ENCODE results near the gene NF1. TPM values are rescaled to one million over a fixed set of nuclear protein-coding genes. Genes with fewer than 3 reads are reported as not detected.

NF1 gene
- total RNA-seq, 4 donors from 2014 or later, result 66.1 to 107 (median 90.9) TPM

GRCh38 chr17:31269036-31269577 lies 174.3 kb downstream of the NF1 start:
- peaks cover 0 to 29% (median 0%) of the 10 kb centered on the region in 4 donors for H3K4me1 ChIP-seq

GRCh38 chr17:31269578-31269983 lies 174.8 kb downstream of the NF1 start:
- Histone ChIP-seq H3K4me3 (no peak overlapping the region), H3K9me3 (no peaks in the 10 kb centered on the region), H3K27me3 (no peaks in the 10 kb centered on the region), H3K27ac (peak overlapping the region in 2 of 4 donors; percentile 31 to 46), H3K4me1 (peaks cover 0 to 34% (median 0%) of the 10 kb centered on the region in 4 donors), H3K36me3 (peaks cover 0 to 60% (median 0%) of the 10 kb centered on the region in 3 donors)
- 42 to 48% methylated on average over 1 of the region's 1 CpG for WGBS, 2 donors
- no peak for TF ChIP-seq POLR2A (IDR thresholded peaks at IDR 0.05)
- TF ChIP-seq EP300 (IDR thresholded peaks at IDR 0.05), result peak in 1 of 2 donors; percentile 34
- TF ChIP-seq CTCF (IDR thresholded peaks at IDR 0.05), result no peak
- no peak for DNase-seq (ENCODE audit: low spot score in 2 of 2)

More at GRCh38 chr17:31269036-31269577, 174.3 kb downstream of the NF1 start:
- Histone ChIP-seq H3K27me3 (no peaks in the 10 kb centered on the region), H3K36me3 (peaks cover 0 to 60% (median 0%) of the 10 kb centered on the region in 3 donors), H3K9me3 (no peaks in the 10 kb centered on the region), H3K4me3 (no peak overlapping the region), H3K27ac (peak overlapping the region in 1 of 4 donors; percentile 46)
- TF ChIP-seq EP300 (IDR thresholded peaks at IDR 0.05), result no peak
- no peak for TF ChIP-seq CTCF (IDR thresholded peaks at IDR 0.05)
- no peak for TF ChIP-seq POLR2A (IDR thresholded peaks at IDR 0.05)
- 94 to 99% methylated on average over 2 of the region's 2 CpGs for WGBS, 2 donors
- DNase-seq (ENCODE audit: low spot score in 2 of 2), result no peak

- 88 to 94% methylated on average over 1 of the region's 1 CpG for WGBS, 2 donors
- Histone ChIP-seq H3K4me3 (no peak overlapping the region), H3K27ac (no peak overlapping the region), H3K4me1 (peaks cover 0 to 34% (median 0%) of the 10 kb centered on the region in 4 donors), H3K36me3 (peaks cover 0 to 49% (median 0%) of the 10 kb centered on the region in 3 donors), H3K27me3 (no peaks in the 10 kb centered on the region), H3K9me3 (no peaks in the 10 kb centered on the region)
- DNase-seq (ENCODE audit: low spot score in 2 of 2), result no peak
- TF ChIP-seq POLR2A (IDR thresholded peaks at IDR 0.05), result no peak
- TF ChIP-seq EP300 (IDR thresholded peaks at IDR 0.05), result no peak
- no peak for TF ChIP-seq CTCF (IDR thresholded peaks at IDR 0.05)
Measured at GRCh38 chr17:31272236-31272635, 177.5 kb downstream of the NF1 start.

- DNase-seq (ENCODE audit: low spot score in 2 of 2), result no peak
- no peak overlapping the region for H3K4me3 ChIP-seq
- H3K4me1 ChIP-seq, result peaks cover 0 to 34% (median 0%) of the 10 kb centered on the region in 4 donors
- no peaks in the 10 kb centered on the region for H3K27me3 ChIP-seq
- peaks cover 0 to 54% (median 0%) of the 10 kb centered on the region in 3 donors for H3K36me3 ChIP-seq
- H3K9me3 ChIP-seq, result no peaks in the 10 kb centered on the region
- TF ChIP-seq CTCF (IDR thresholded peaks at IDR 0.05), result no peak
- TF ChIP-seq POLR2A (IDR thresholded peaks at IDR 0.05), result no peak
- no peak for TF ChIP-seq EP300 (IDR thresholded peaks at IDR 0.05)
- peak overlapping the region in 1 of 4 donors; percentile 23 for H3K27ac ChIP-seq
Measured at GRCh38 chr17:31272803-31273202, 178.0 kb downstream of the NF1 start.

- no peak overlapping the region for H3K4me3 ChIP-seq
- peaks cover 0 to 34% (median 0%) of the 10 kb centered on the region in 4 donors for H3K4me1 ChIP-seq
- H3K27ac ChIP-seq, result peak overlapping the region in 1 of 4 donors; percentile 38
- no peaks in the 10 kb centered on the region for H3K9me3 ChIP-seq
- TF ChIP-seq CTCF (IDR thresholded peaks at IDR 0.05) (no peak), POLR2A (IDR thresholded peaks at IDR 0.05) (no peak), EP300 (IDR thresholded peaks at IDR 0.05) (no peak)
- H3K27me3 ChIP-seq, result no peaks in the 10 kb centered on the region
- peaks cover 0 to 48% (median 0%) of the 10 kb centered on the region in 3 donors for H3K36me3 ChIP-seq
- DNase-seq (ENCODE audit: low spot score in 2 of 2), result no peak
- 71 to 81% methylated on average over 1 of the region's 1 CpG for WGBS, 2 donors
Measured at GRCh38 chr17:31273516-31273915, 178.7 kb downstream of the NF1 start.

Data from tibial nerve (tissue), 4 donors.